A673 (cell line): ENCODE results near the gene CARD18. TPM values are rescaled to one million over a fixed set of nuclear protein-coding genes. Genes with fewer than 3 reads are reported as not detected.
A peak's percentile ranks its signal among the peaks of the same experiment; 100 is the strongest.

Experiments
- BruUV-seq: library from RNA; stranded (reverse); fragments of 400-500 nt; replicated peaks from 2 replicates; lab custom pipeline; 2021; lab: Mats Ljungman, UMichigan
- CTCF ChIA-PET: fragments of 300-600 bp; sonication (Branson Sonifier 250); formaldehyde crosslinking; loops from one replicate; lab custom pipeline; 2022; ENCODE audit warnings: antibody characterized with exemption; lab: Charles Lee
- POLR2A ChIA-PET: fragments of 300-600 bp; sonication (Branson Sonifier 250); formaldehyde crosslinking; loops from one replicate; lab custom pipeline; 2022; ENCODE audit warnings: antibody characterized with exemption; ENCODE audit not compliant: low non-redundant PET; lab: Charles Lee
- DNase-seq: peaks from one replicate; pipeline ENCODE4 v3.0.0-alpha.2; 2015; ENCODE audit warnings: low spot score
- H3K27ac ChIP-seq: fragments of 200-600 bp; sonication (generic); 2 replicates; pipeline ENCODE4 v1.5.1; 2016; ENCODE audit warnings: mixed run types, low read depth, mild to moderate bottlenecking, mixed read lengths, antibody characterized with exemption, low read length; ENCODE audit not compliant: poor library complexity, severe bottlenecking
- H3K27me3 ChIP-seq: fragments of 200-600 bp; sonication (generic); replicated peaks from 2 replicates; pipeline ENCODE4 v1.6.1; 2017; ENCODE audit warnings: mixed run types, low read depth, mild to moderate bottlenecking, mixed read lengths, antibody characterized with exemption, low read length; ENCODE audit not compliant: insufficient read depth, poor library complexity
- H3K36me3 ChIP-seq: fragments of 200-600 bp; sonication (generic); 2 replicates; pipeline ENCODE4 v1.6.1; 2016; ENCODE audit warnings: mixed run types, mild to moderate bottlenecking, mixed read lengths, antibody characterized with exemption, low read length; ENCODE audit not compliant: insufficient read depth, poor library complexity, severe bottlenecking
- H3K4me1 ChIP-seq: fragments of 200-600 bp; sonication (generic); 2 replicates; pipeline ENCODE4 v1.6.1; 2017; ENCODE audit warnings: mixed run types, mild to moderate bottlenecking, mixed read lengths, antibody characterized with exemption, low read length; ENCODE audit not compliant: insufficient read depth, poor library complexity, severe bottlenecking
- H3K4me3 ChIP-seq: fragments of 200-600 bp; sonication (generic); 2 replicates; pipeline ENCODE4 v1.5.1; 2016; ENCODE audit warnings: low read depth, mixed run types, mild to moderate bottlenecking, mixed read lengths, low read length; ENCODE audit not compliant: poor library complexity, severe bottlenecking
- H3K9me3 ChIP-seq: fragments of 200-600 bp; sonication (generic); 2 replicates; pipeline ENCODE4 v1.6.1; 2016; ENCODE audit warnings: mixed run types, low read depth, mild to moderate bottlenecking, mixed read lengths, antibody characterized with exemption, low read length; ENCODE audit not compliant: poor library complexity, severe bottlenecking
- CTCF ChIP-seq: fragments of 300-800, 200-600 bp; sonication (generic); conservative IDR thresholded peaks from 2 replicates; pipeline ENCODE4 v1.5.1; 2017; ENCODE audit warnings: low read depth, mild to moderate bottlenecking, antibody characterized with exemption, low read length, moderate library complexity, mixed read lengths
- EZH2 ChIP-seq: fragments of 200-600 bp; sonication (generic); IDR thresholded peaks from 2 replicates; pipeline ENCODE4 v1.6.1; 2017; ENCODE audit warnings: borderline replicate concordance, low read depth, mild to moderate bottlenecking, mixed read lengths, antibody characterized with exemption, low read length; ENCODE audit not compliant: poor library complexity, severe bottlenecking
- intact Hi-C: fragments of 100-400 bp; cut with micrococcal nuclease; formaldehyde crosslinking; loops from one replicate; pipeline ENCODE4 v1.10.0; 2022; ENCODE audit not compliant: unreplicated experiment
- total RNA-seq: library from RNA; stranded (reverse); gene quantifications from 2 replicates; pipeline ENCODE4 v1.2.3, GENCODE V29; 2021

The CARD18 gene
- total RNA-seq, 1 experiment from 2014 or later, result not detected

GRCh38 chr11:105149477-105149876, 9.9 kb upstream of the CARD18 start:
- no peak overlapping the region for H3K4me3 ChIP-seq
- ChIA-PET POLR2A (no interaction called here), CTCF (no interaction called here)
- TF ChIP-seq EZH2 (no peak), CTCF (no peak)
- H3K36me3 ChIP-seq, result no peaks in the 10 kb centered on the region
- peaks cover 9% of the 10 kb centered on the region for H3K4me1 ChIP-seq
- no peaks in the 10 kb centered on the region for H3K27me3 ChIP-seq
- no peaks in the 10 kb centered on the region for H3K9me3 ChIP-seq
- intact Hi-C loops, result no loop called here
- DNase-seq, result no peak
- BruUV-seq, result no TSS peak
- H3K27ac ChIP-seq, result no peak overlapping the region

- no peak for TF ChIP-seq CTCF
- no peak for TF ChIP-seq EZH2
- peaks cover 9% of the 10 kb centered on the region for H3K4me1 ChIP-seq
- no TSS peak for BruUV-seq
- POLR2A ChIA-PET, result no interaction called here
- H3K4me3 ChIP-seq, result no peak overlapping the region
- H3K36me3 ChIP-seq, result no peaks in the 10 kb centered on the region
- H3K9me3 ChIP-seq, result no peaks in the 10 kb centered on the region
- CTCF ChIA-PET, result no interaction called here
- intact Hi-C loops, result no loop called here
- DNase-seq, result no peak
- H3K27me3 ChIP-seq, result no peaks in the 10 kb centered on the region
- no peak overlapping the region for H3K27ac ChIP-seq
Measured at GRCh38 chr11:105148241-105148640, 8.7 kb upstream of the CARD18 start.

DNA sequence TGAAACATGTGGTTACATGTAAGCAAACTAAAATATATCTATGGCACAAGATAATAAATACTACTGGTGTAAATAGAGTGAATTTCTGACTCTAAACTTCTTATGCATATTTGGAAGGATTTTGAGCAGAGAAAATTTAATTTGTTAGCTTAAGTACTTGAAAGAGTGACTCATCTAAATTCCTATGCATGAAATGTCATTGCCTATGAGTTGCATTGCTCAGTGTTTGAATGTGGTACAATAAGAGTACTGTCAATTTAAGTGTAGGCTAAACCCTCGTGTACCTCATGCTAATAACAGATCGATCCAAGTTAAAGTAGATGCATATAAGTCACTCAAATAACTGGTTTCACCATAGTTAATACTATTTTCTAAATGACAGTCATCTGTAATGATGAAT, 5.3 kb upstream of the CARD18 start:
- Histone ChIP-seq H3K27ac (no peak overlapping the region), H3K4me3 (no peak overlapping the region), H3K36me3 (no peaks in the 10 kb centered on the region), H3K4me1 (peaks cover 9% of the 10 kb centered on the region), H3K27me3 (no peaks in the 10 kb centered on the region), H3K9me3 (no peaks in the 10 kb centered on the region)
- TF ChIP-seq EZH2 (no peak), CTCF (no peak)
- BruUV-seq, result no TSS peak
- peak; percentile 75 for DNase-seq
- intact Hi-C loops, result no loop called here
- ChIA-PET POLR2A (no interaction called here), CTCF (no interaction called here)
